ENCODE measurements around the gene RHD.
"Not testable (repeated sequence)": the region's sequence is repeated elsewhere in the genome, so short reads cannot be mapped to it uniquely, and the experiment has no call there.

GRCh38 chr1:25296501-25296900 lies 24.2 kb downstream of the RHD start:
- TF ChIP-seq CTCF (conservative IDR thresholded peaks at IDR 0.05; ENCODE audit: low read depth, low read length); EZH2 (IDR thresholded peaks at IDR 0.05; ENCODE audit: borderline replicate concordance, low read depth, low read length, poor library complexity, severe bottlenecking): not testable (repeated sequence)
